ENCODE data around the gene PELI3. TPM values are rescaled to one million over a fixed set of nuclear protein-coding genes. Genes with fewer than 3 reads are reported as not detected.

Gene PELI3
- total RNA-seq, 1 donor from 2014 or later, result 10.0 TPM

- no peak overlapping the region for H3K4me3 Mint-ChIP-seq (ENCODE audit: unreplicated experiment)
- no peak for DNase-seq (ENCODE audit: low spot score)
- H3K27me3 Mint-ChIP-seq (ENCODE audit: low read depth), result no peaks in the 10 kb centered on the region
- no peaks in the 10 kb centered on the region for H3K4me1 Mint-ChIP-seq (ENCODE audit: low read depth)
- peaks cover 18% of the 10 kb centered on the region for H3K36me3 Mint-ChIP-seq (ENCODE audit: low read depth)
- TF ChIP-seq CTCF (IDR thresholded peaks at IDR 0.05), result no peak
- H3K9me3 Mint-ChIP-seq (ENCODE audit: low read depth), result no peaks in the 10 kb centered on the region
- H3K27ac Mint-ChIP-seq (ENCODE audit: unreplicated experiment), result no peak overlapping the region
These were observed 28.7 kb downstream of the PELI3 start for GRCh38 chr11:66495401-66495854.

DNA sequence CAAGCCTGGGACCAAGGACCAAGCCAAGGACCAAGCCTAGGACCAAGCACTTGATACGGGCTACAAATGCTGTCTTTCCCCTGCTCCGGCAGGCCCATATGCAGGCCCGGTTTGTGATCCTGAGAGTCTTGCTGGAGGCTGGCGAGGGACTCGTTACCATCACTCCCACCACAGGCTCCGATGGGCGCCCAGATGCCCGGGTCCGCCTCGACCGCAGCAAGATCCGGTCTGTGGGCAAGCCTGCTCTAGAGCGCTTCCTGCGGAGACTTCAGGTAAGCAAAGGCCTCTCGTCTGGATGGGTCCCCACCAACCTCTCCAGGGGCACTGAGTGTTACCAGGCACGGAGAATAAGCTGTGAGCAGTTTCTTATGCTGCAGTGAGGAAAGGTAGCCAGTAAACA is 30.5 kb downstream of the PELI3 start:
- Mint-ChIP-seq H3K4me1 (ENCODE audit: low read depth) (no peaks in the 10 kb centered on the region), H3K9me3 (ENCODE audit: low read depth) (no peaks in the 10 kb centered on the region), H3K4me3 (ENCODE audit: unreplicated experiment) (no peak overlapping the region), H3K36me3 (ENCODE audit: low read depth) (peaks cover 21% of the 10 kb centered on the region), H3K27me3 (ENCODE audit: low read depth) (no peaks in the 10 kb centered on the region), H3K27ac (ENCODE audit: unreplicated experiment) (no peak overlapping the region)
- no peak for TF ChIP-seq CTCF (IDR thresholded peaks at IDR 0.05)
- no peak for DNase-seq (ENCODE audit: low spot score)

DNA sequence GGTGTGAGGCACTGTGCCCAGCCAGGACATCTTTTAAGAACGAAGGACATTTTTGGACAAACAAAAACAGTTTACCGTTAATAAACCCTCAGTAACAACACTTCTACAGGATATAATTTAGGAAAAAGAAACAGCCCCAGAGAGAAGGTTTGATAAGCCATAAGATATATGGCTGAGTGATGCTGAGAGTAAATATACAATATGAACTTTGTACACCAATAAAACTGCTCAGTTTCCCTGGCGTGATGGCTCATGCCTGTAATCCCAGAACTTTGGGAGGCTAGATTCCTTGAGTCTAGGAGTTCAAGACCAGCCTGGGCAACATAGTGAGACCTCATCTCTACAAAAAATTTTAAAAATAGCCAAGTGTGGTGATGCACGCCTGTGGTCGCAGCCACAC is 31.8 kb downstream of the PELI3 start:
- TF ChIP-seq CTCF (IDR thresholded peaks at IDR 0.05), result no peak
- Mint-ChIP-seq H3K36me3 (ENCODE audit: low read depth) (peaks cover 17% of the 10 kb centered on the region), H3K4me3 (ENCODE audit: unreplicated experiment) (no peak overlapping the region), H3K27me3 (ENCODE audit: low read depth) (no peaks in the 10 kb centered on the region), H3K9me3 (ENCODE audit: low read depth) (no peaks in the 10 kb centered on the region), H3K27ac (ENCODE audit: unreplicated experiment) (no peak overlapping the region), H3K4me1 (ENCODE audit: low read depth) (no peaks in the 10 kb centered on the region)
- DNase-seq (ENCODE audit: low spot score), result no peak

- peaks cover 13% of the 10 kb centered on the region for H3K36me3 Mint-ChIP-seq (ENCODE audit: low read depth)
- DNase-seq (ENCODE audit: low spot score), result no peak
- no peak overlapping the region for H3K4me3 Mint-ChIP-seq (ENCODE audit: unreplicated experiment)
- H3K27me3 Mint-ChIP-seq (ENCODE audit: low read depth), result no peaks in the 10 kb centered on the region
- no peak for TF ChIP-seq CTCF (IDR thresholded peaks at IDR 0.05)
- peaks cover 3% of the 10 kb centered on the region for H3K4me1 Mint-ChIP-seq (ENCODE audit: low read depth)
- H3K9me3 Mint-ChIP-seq (ENCODE audit: low read depth), result no peaks in the 10 kb centered on the region
- no peak overlapping the region for H3K27ac Mint-ChIP-seq (ENCODE audit: unreplicated experiment)
These were observed 38.6 kb downstream of the PELI3 start for GRCh38 chr11:66505276-66505816.

GRCh38 chr11:66509131-66509561 is 42.4 kb downstream of the PELI3 start:
- H3K9me3 Mint-ChIP-seq (ENCODE audit: low read depth), result no peaks in the 10 kb centered on the region
- H3K27me3 Mint-ChIP-seq (ENCODE audit: low read depth), result no peaks in the 10 kb centered on the region
- H3K36me3 Mint-ChIP-seq (ENCODE audit: low read depth), result peaks cover 7% of the 10 kb centered on the region
- DNase-seq (ENCODE audit: low spot score), result no peak
- TF ChIP-seq CTCF (IDR thresholded peaks at IDR 0.05), result no peak
- peaks cover 12% of the 10 kb centered on the region for H3K4me1 Mint-ChIP-seq (ENCODE audit: low read depth)
- peak overlapping the region; percentile 73 for H3K27ac Mint-ChIP-seq (ENCODE audit: unreplicated experiment)
- H3K4me3 Mint-ChIP-seq (ENCODE audit: unreplicated experiment), result no peak overlapping the region

All from chondrocyte (in vitro differentiated cells).